Lower lobe of right lung (tissue), 2 donors: Measurements from ENCODE around the gene UCP2. TPM values are rescaled to one million over a fixed set of nuclear protein-coding genes. Genes with fewer than 3 reads are reported as not detected.
A peak's percentile ranks its signal among the peaks of the same experiment; 100 is the strongest.
"Not testable (repeated sequence)": the region's sequence is repeated elsewhere in the genome, so short reads cannot be mapped to it uniquely, and the experiment has no call there.

ENCODE experiments used
- ATAC-seq, 2 donors: fragments of 200-7000 bp; cut with Tn5 transposase; one replicate each; pipeline ENCODE4 v1.9.1; 2020 to 2022; ENCODE audit warnings: mild to moderate bottlenecking in 2 of 2, moderate library complexity in 2 of 2
- DNase-seq: peaks from one replicate; pipeline ENCODE4 v3.0.0-alpha.2; 2020
- H3K27ac ChIP-seq: fragments of 200-600 bp; one replicate; pipeline ENCODE4 v1.8.0; 2022
- H3K27me3 ChIP-seq: fragments of 200-600 bp; one replicate; pipeline ENCODE4 v1.8.0; 2022; ENCODE audit warnings: low read depth
- H3K36me3 ChIP-seq: fragments of 200-600 bp; one replicate; pipeline ENCODE4 v1.8.0; 2022; ENCODE audit warnings: mild to moderate bottlenecking
- H3K4me1 ChIP-seq: fragments of 200-600 bp; one replicate; pipeline ENCODE4 v1.8.0; 2022
- H3K4me3 ChIP-seq: fragments of 200-600 bp; one replicate; pipeline ENCODE4 v1.8.0; 2022; ENCODE audit warnings: mild to moderate bottlenecking
- H3K9me3 ChIP-seq: fragments of 200-600 bp; one replicate; pipeline ENCODE4 v1.8.0; 2022
- intact Hi-C: fragments of 100-400 bp; cut with DNase I; formaldehyde crosslinking; loops from one replicate; pipeline ENCODE4 v1.11.0; 2022
- total RNA-seq: library from RNA; stranded (reverse); fragmentation: NEBNext Ultra II Directional; extraction: Animal tissue kit (Norgen Biotek cat#: 25700); gene quantifications from one replicate; pipeline ENCODE4 v1.2.1, GENCODE V29; 2021
- TF ChIP-seq, protein P1 (sequence below): fragments of 200-600 bp; IDR thresholded peaks from one replicate; pipeline ENCODE4 v1.8.0; 2022; ENCODE audit warnings: antibody characterized with exemption, mild to moderate bottlenecking
- donor health status: DM: no; HTN: yes; CAD: no; lungs with severe emphysema.

The UCP2 gene
- total RNA-seq, 1 donor from 2014 or later, result 83.5 TPM

DNA sequence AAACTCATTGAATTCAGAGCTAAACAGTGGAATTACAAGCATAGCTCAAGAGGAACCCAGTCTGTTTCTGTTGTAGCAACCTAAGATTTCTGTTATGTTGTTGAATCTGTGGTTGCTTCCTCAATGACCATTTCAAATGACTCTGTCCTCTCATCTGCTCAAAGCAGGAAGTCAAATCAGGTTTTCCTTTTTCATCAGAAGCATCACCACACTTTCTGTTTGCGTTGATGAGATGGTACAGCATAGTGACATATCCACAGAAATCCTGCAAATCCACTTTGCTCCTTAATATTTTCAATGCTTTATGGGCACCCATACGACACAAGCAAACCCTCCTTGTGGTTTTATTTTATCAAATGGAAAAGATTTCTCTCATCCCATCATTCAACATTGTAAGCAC, 12.6 kb upstream of the UCP2 start:
- TF ChIP-seq, protein P1, sequence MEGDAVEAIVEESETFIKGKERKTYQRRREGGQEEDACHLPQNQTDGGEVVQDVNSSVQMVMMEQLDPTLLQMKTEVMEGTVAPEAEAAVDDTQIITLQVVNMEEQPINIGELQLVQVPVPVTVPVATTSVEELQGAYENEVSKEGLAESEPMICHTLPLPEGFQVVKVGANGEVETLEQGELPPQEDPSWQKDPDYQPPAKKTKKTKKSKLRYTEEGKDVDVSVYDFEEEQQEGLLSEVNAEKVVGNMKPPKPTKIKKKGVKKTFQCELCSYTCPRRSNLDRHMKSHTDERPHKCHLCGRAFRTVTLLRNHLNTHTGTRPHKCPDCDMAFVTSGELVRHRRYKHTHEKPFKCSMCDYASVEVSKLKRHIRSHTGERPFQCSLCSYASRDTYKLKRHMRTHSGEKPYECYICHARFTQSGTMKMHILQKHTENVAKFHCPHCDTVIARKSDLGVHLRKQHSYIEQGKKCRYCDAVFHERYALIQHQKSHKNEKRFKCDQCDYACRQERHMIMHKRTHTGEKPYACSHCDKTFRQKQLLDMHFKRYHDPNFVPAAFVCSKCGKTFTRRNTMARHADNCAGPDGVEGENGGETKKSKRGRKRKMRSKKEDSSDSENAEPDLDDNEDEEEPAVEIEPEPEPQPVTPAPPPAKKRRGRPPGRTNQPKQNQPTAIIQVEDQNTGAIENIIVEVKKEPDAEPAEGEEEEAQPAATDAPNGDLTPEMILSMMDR, result no peak
- ATAC-seq (peak; percentile 68 to 81), DNase-seq (no peak)

DNA sequence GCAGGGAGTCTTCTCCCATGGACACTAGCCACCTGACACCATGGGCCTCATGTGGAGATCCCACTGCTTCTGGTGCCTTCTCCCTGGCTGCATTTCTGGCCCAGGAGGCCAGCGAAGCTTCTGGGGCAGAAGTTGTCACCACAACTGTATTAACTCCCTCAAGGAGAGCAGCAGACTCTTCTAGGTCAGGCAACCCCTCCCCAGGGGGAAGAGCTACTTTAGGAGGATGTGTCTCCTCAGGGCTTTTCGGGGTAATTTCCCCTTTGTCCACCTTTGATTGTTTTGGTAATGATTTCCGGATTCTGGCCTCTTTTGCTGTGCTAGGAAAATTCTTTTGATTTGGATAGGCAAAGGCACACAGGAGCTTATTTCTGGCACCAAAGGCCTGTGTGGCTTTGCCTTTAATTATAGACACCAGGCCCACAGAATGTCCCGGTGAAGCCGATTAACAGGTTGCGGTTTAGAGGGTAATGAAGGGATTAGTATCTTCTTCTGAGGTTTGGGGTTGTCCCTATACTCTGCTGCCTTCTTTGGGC, 8.9 kb upstream of the UCP2 start:
- Histone ChIP-seq H3K9me3 (no peaks in the 10 kb centered on the region), H3K27ac (no peak overlapping the region), H3K4me1 (peaks cover 22% of the 10 kb centered on the region), H3K4me3 (no peak overlapping the region), H3K27me3 (no peaks in the 10 kb centered on the region), H3K36me3 (no peaks in the 10 kb centered on the region)
- TF ChIP-seq, protein P1, result no peak
- DNase-seq (no peak), ATAC-seq (no peak)
- intact Hi-C loops, result no loop called here

More for the DNA sequence above, 12.6 kb upstream of the UCP2 start:
- intact Hi-C loops, result no loop called here
- no peaks in the 10 kb centered on the region for H3K36me3 ChIP-seq
- peak overlapping the region; percentile 44 for H3K27ac ChIP-seq
- H3K27me3 ChIP-seq, result no peaks in the 10 kb centered on the region
- no peak overlapping the region for H3K4me3 ChIP-seq
- H3K9me3 ChIP-seq, result no peaks in the 10 kb centered on the region
- peaks cover 24% of the 10 kb centered on the region for H3K4me1 ChIP-seq

DNA sequence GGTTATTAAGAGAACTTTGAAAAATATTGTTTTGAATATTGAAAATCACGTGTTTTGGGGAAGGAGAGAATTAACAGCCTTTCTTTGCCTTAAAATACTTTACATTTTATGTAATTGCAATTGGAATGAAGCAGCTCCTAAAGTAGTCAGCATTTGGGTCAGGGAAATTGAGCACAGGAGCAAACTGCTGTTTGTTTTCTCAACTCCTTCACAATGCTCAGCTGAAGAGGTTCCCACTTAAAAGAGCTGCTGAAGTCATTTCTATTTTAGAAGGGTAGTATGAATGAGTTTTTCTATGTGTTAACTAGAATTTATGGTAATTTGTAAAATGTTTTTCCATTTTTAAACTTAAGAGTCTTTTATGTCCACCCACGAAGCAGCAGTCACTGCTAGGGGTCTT, 8.1 kb upstream of the UCP2 start:
- no peak for DNase-seq
- no peaks in the 10 kb centered on the region for H3K36me3 ChIP-seq
- peak in 1 of 2 donors; percentile 89 for ATAC-seq
- intact Hi-C loops, result no loop called here
- TF ChIP-seq, protein P1, result no peak
- peaks cover 17% of the 10 kb centered on the region for H3K4me1 ChIP-seq
- no peak overlapping the region for H3K27ac ChIP-seq
- H3K9me3 ChIP-seq, result no peaks in the 10 kb centered on the region
- H3K4me3 ChIP-seq, result no peak overlapping the region
- no peaks in the 10 kb centered on the region for H3K27me3 ChIP-seq

DNA sequence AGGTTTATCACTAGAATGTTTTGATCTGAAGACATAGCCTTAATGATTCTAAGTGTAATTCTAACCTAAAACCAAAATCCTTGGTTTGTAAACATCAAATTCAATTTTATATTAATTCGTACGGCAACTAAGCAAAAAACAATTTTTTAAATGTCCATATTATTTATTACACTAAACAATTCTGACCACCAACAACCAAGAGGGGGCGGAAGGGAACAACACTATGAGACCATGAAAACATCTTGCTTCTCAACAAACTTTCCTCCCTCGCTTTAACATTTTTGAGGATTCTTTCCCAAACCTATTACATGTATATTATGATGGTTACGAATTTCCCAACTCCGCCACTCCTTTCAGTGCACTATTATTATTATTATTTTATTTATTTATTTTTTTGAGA, 6.5 kb upstream of the UCP2 start:
- Histone ChIP-seq H3K9me3 (no peaks in the 10 kb centered on the region), H3K27me3 (no peaks in the 10 kb centered on the region), H3K27ac (no peak overlapping the region), H3K4me3 (no peak overlapping the region), H3K36me3 (no peaks in the 10 kb centered on the region), H3K4me1 (peaks cover 14% of the 10 kb centered on the region)
- intact Hi-C loops, result no loop called here
- DNase-seq (no peak), ATAC-seq (no peak)
- TF ChIP-seq, protein P1, result peak; percentile 7

DNA sequence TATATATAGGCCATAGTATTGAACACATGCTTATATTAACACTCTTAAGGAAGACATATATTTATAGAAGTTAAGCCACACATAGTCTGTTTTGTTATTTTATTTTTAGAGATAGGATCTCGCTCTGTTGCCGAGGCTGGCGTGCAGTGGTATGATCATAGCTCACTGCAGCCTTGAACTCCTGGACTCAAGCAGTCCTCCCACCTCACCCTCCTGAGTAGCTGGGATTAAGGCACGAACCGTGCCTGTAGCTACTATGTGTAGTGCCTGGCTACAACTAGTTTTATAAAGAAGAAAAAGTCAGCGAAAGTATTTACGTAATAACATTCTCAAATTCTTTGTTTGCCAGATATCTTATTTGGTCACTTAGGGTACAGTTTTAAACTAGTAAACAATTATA, 5.6 kb upstream of the UCP2 start:
- DNase-seq (no peak), ATAC-seq (no peak)
- peaks cover 22% of the 10 kb centered on the region for H3K4me1 ChIP-seq
- H3K27me3 ChIP-seq, result no peaks in the 10 kb centered on the region
- intact Hi-C loops, result no loop called here
- TF ChIP-seq, protein P1, result no peak
- H3K36me3 ChIP-seq, result no peaks in the 10 kb centered on the region
- no peaks in the 10 kb centered on the region for H3K9me3 ChIP-seq
- no peak overlapping the region for H3K27ac ChIP-seq
- no peak overlapping the region for H3K4me3 ChIP-seq

DNA sequence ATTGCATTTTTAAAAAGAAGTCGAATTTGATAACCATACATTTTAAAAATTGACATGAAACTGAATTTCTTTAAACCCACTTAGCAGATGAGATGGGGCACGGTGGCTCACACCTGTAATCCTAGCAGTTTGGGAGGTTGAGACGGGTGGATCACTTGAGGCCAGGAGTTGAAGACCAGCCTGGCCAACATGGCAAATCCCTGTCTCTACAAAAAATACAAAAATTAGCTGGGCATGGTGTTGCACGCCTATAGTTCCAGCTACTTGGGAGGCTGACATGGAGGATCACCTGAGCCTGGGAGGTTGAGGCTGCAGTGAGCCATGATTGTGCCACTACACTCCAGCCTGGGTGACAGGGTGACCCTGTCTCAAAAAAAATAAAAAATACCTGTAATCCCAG, 3.0 kb upstream of the UCP2 start:
- H3K27ac ChIP-seq, H3K27me3 ChIP-seq, intact Hi-C loops, H3K9me3 ChIP-seq, H3K36me3 ChIP-seq, DNase-seq, H3K4me3 ChIP-seq, ATAC-seq: not testable (repeated sequence)
- peaks cover 23% of the 10 kb centered on the region for H3K4me1 ChIP-seq
